ENCODE results near the gene OSBPL7. TPM values are rescaled to one million over a fixed set of nuclear protein-coding genes. Genes with fewer than 3 reads are reported as not detected.

The OSBPL7 gene
- polyA plus RNA-seq, 2 of the 4 experiments (the other 2 are of a cell fraction): 7.0 to 15.4 TPM

DNA sequence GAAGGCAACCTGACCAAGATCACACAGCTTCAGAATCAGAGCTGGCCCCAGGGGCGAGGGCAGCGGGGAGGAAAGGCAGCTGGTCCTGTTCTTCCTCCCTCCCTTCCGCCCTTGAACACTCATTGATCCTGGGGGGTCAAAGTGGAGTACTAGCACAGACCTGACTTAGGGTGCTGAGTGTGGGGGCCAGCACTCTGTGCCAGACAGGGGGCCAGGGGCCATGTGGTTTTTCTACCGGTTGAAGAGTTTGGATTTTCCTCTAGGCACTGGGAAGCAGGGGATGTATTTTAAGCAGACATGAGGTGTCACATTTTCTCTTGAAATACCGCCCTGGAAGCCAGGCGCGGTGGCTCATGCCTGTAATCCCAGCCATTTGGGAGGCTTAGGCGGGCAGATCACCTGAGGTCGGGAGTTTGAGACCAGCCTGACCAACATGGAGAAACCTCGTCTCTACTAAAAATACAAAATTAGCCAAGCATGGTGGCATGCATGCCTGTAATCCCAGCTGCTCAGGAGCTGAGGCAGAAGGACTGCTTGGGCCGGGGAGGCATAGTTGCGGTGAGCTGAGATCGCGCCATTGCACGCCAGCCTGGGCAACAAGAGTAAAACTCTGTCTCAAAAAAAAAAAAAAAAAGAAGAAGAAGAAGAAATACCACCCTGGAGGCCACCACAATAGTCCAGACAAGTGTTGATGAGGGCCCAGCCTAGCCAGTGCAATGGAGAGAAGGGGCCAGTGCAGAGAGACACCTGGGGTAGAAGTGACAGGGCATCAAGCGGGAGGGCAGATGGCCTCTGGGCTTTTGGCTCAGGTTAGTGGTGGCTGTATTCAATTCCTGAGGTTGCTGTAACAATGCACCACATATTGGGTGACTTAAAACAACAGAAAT is 15.3 kb downstream of the OSBPL7 start:
- WGBS (ENCODE audit: missing lambda C conversion rate): 91% methylated on average over 16 of the region's 16 CpGs
- CTCF ChIA-PET: interaction anchor here (0.6 to 7.3 kb wide), 9 partner anchors 19 to 361 kb away, joined by 3 to 47 read pairs (median 3); no protein-coding TSS in a partner anchor

DNA sequence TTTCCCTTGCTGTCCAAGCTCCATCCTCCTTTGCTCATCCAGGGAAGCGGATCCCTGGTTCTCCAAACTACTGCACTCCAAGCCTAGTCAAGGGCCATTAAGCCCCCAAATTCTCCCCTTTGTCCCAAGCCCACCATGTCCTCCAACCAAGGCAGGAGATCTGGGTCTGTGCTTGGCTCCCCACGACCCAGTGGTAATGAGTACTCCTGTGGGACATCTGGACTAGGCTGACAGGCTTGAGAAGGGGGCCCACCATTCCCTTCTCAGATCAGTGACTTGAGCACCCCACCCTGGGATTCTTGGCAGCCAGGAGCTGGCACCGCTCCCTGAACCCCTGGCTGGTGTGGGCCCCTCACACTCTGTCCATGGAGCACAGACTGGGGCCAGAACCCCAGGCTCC is 17.1 kb downstream of the OSBPL7 start:
- no peak for DNase-seq (ENCODE audit: low read depth in 1 of 2, low spot score in 1 of 2)
- ChIA-PET POLR2A (interaction anchor here (1.0 kb wide), 1 partner anchor 27 kb away, joined by 3 read pairs; the partner anchor contains the start of genes LRRC46 and MRPL10), CTCF (interaction anchor here (1.2 to 7.3 kb wide), 8 partner anchors 12 to 140 kb away, joined by 4 to 47 read pairs (median 6); partner anchors contain the start of gene TBX21)
- H3K4me1 ChIP-seq: peaks cover 3% of the 10 kb centered on the region
- H3K27ac ChIP-seq: no peak overlapping the region
- FAIRE-seq: no peak
- no peaks in the 10 kb centered on the region for H3K9me3 ChIP-seq
- 34% methylated on average over 3 of the region's 3 CpGs for WGBS (ENCODE audit: missing lambda C conversion rate)
- no peak for TF ChIP-seq CEBPB (IDR thresholded peaks at IDR 0.05)
- no peak for TF ChIP-seq EHF (CRISPR knock-in tag; IDR thresholded peaks at IDR 0.05)
- TF ChIP-seq, protein P1, sequence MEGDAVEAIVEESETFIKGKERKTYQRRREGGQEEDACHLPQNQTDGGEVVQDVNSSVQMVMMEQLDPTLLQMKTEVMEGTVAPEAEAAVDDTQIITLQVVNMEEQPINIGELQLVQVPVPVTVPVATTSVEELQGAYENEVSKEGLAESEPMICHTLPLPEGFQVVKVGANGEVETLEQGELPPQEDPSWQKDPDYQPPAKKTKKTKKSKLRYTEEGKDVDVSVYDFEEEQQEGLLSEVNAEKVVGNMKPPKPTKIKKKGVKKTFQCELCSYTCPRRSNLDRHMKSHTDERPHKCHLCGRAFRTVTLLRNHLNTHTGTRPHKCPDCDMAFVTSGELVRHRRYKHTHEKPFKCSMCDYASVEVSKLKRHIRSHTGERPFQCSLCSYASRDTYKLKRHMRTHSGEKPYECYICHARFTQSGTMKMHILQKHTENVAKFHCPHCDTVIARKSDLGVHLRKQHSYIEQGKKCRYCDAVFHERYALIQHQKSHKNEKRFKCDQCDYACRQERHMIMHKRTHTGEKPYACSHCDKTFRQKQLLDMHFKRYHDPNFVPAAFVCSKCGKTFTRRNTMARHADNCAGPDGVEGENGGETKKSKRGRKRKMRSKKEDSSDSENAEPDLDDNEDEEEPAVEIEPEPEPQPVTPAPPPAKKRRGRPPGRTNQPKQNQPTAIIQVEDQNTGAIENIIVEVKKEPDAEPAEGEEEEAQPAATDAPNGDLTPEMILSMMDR (IDR thresholded peaks at IDR 0.05): no peak
- TF ChIP-seq, protein P2, sequence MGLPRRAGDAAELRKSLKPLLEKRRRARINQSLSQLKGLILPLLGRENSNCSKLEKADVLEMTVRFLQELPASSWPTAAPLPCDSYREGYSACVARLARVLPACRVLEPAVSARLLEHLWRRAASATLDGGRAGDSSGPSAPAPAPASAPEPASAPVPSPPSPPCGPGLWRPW (IDR thresholded peaks at IDR 0.05): no peak
- TF ChIP-seq HOXB5 (CRISPR knock-in tag; IDR thresholded peaks at IDR 0.05): no peak
- no peak for TF ChIP-seq RFX5 (IDR thresholded peaks at IDR 0.05)
- TF ChIP-seq ZNF302 (CRISPR knock-in tag; IDR thresholded peaks at IDR 0.05): no peak
- no peak for TF ChIP-seq ESRRA (IDR thresholded peaks at IDR 0.05; ENCODE audit: borderline replicate concordance, low read length)
- TF ChIP-seq GATA3 (IDR thresholded peaks at IDR 0.05; ENCODE audit: borderline replicate concordance): no peak
- ATAC-seq: no peak
- H3K4me3 ChIP-seq: no peak overlapping the region
- no peak overlapping the region for H3K4me2 ChIP-seq

More for the DNA sequence above, 15.3 kb downstream of the OSBPL7 start:
- no peak for DNase-seq (ENCODE audit: low read depth in 1 of 2, low spot score in 1 of 2)
- Histone ChIP-seq H3K4me1 (peaks cover 22% of the 10 kb centered on the region), H3K4me2 (no peak overlapping the region), H3K27ac (no peak overlapping the region), H3K4me3 (no peak overlapping the region), H3K9me3 (no peaks in the 10 kb centered on the region)
- FAIRE-seq: no peak
- POLR2A ChIA-PET: no interaction called here
- TF ChIP-seq, protein P3, sequence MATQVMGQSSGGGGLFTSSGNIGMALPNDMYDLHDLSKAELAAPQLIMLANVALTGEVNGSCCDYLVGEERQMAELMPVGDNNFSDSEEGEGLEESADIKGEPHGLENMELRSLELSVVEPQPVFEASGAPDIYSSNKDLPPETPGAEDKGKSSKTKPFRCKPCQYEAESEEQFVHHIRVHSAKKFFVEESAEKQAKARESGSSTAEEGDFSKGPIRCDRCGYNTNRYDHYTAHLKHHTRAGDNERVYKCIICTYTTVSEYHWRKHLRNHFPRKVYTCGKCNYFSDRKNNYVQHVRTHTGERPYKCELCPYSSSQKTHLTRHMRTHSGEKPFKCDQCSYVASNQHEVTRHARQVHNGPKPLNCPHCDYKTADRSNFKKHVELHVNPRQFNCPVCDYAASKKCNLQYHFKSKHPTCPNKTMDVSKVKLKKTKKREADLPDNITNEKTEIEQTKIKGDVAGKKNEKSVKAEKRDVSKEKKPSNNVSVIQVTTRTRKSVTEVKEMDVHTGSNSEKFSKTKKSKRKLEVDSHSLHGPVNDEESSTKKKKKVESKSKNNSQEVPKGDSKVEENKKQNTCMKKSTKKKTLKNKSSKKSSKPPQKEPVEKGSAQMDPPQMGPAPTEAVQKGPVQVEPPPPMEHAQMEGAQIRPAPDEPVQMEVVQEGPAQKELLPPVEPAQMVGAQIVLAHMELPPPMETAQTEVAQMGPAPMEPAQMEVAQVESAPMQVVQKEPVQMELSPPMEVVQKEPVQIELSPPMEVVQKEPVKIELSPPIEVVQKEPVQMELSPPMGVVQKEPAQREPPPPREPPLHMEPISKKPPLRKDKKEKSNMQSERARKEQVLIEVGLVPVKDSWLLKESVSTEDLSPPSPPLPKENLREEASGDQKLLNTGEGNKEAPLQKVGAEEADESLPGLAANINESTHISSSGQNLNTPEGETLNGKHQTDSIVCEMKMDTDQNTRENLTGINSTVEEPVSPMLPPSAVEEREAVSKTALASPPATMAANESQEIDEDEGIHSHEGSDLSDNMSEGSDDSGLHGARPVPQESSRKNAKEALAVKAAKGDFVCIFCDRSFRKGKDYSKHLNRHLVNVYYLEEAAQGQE (IDR thresholded peaks at IDR 0.05): no peak
- TF ChIP-seq CBX2 (IDR thresholded peaks at IDR 0.05; ENCODE audit: borderline replicate concordance, low read depth) (no peak), ZSCAN20 (CRISPR knock-in tag; IDR thresholded peaks at IDR 0.05) (no peak), NR3C1 (IDR thresholded peaks at IDR 0.05) (no peak), EP300 (IDR thresholded peaks at IDR 0.05) (no peak), RNF2 (IDR thresholded peaks at IDR 0.05; ENCODE audit: borderline replicate concordance, low read depth) (no peak), CBX8 (IDR thresholded peaks at IDR 0.05) (no peak), HOXB5 (CRISPR knock-in tag; IDR thresholded peaks at IDR 0.05) (no peak), POLR2AphosphoS2 (conservative IDR thresholded peaks at IDR 0.05; ENCODE audit: low read length) (no peak), HEYL (CRISPR knock-in tag; IDR thresholded peaks at IDR 0.05) (no peak), CEBPB (IDR thresholded peaks at IDR 0.05) (no peak), NPAS2 (CRISPR knock-in tag; IDR thresholded peaks at IDR 0.05; ENCODE audit: borderline replicate concordance) (no peak), JUNB (IDR thresholded peaks at IDR 0.05) (no peak)
- TF ChIP-seq, protein P2 (IDR thresholded peaks at IDR 0.05): no peak
- TF ChIP-seq, protein P4, sequence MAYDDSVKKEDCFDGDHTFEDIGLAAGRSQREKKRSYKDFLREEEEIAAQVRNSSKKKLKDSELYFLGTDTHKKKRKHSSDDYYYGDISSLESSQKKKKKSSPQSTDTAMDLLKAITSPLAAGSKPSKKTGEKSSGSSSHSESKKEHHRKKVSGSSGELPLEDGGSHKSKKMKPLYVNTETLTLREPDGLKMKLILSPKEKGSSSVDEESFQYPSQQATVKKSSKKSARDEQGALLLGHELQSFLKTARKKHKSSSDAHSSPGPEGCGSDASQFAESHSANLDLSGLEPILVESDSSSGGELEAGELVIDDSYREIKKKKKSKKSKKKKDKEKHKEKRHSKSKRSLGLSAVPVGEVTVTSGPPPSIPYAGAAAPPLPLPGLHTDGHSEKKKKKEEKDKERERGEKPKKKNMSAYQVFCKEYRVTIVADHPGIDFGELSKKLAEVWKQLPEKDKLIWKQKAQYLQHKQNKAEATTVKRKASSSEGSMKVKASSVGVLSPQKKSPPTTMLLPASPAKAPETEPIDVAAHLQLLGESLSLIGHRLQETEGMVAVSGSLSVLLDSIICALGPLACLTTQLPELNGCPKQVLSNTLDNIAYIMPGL (CRISPR knock-in tag; IDR thresholded peaks at IDR 0.05; ENCODE audit: borderline replicate concordance): no peak
- TF ChIP-seq, protein P5, sequence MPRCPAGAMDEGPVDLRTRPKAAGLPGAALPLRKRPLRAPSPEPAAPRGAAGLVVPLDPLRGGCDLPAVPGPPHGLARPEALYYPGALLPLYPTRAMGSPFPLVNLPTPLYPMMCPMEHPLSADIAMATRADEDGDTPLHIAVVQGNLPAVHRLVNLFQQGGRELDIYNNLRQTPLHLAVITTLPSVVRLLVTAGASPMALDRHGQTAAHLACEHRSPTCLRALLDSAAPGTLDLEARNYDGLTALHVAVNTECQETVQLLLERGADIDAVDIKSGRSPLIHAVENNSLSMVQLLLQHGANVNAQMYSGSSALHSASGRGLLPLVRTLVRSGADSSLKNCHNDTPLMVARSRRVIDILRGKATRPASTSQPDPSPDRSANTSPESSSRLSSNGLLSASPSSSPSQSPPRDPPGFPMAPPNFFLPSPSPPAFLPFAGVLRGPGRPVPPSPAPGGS (IDR thresholded peaks at IDR 0.05): no peak
- TF ChIP-seq, protein P6, sequence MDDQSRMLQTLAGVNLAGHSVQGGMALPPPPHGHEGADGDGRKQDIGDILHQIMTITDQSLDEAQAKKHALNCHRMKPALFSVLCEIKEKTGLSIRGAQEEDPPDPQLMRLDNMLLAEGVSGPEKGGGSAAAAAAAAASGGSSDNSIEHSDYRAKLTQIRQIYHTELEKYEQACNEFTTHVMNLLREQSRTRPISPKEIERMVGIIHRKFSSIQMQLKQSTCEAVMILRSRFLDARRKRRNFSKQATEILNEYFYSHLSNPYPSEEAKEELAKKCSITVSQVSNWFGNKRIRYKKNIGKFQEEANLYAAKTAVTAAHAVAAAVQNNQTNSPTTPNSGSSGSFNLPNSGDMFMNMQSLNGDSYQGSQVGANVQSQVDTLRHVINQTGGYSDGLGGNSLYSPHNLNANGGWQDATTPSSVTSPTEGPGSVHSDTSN (IDR thresholded peaks at IDR 0.05): no peak
- ATAC-seq: no peak
